GM18519 (cell line): ENCODE measurements around the gene FANCC.
"Not testable (repeated sequence)": the region's sequence is repeated elsewhere in the genome, so short reads cannot be mapped to it uniquely, and the experiment has no call there.

Experiments used
- ATAC-seq: cut with Tn5 transposase; IDR thresholded peaks from one replicate; pipeline ENCODE4 v1.9.1; 2021; ENCODE audit warnings: mild to moderate bottlenecking, moderate library complexity; ENCODE audit not compliant: unreplicated experiment, low FRiP score

Gene FANCC

GRCh38 chr9:95284162-95285080, 33.1 kb downstream of the FANCC start:
- ATAC-seq, result no peak

- no peak for ATAC-seq
These were observed 33.8 kb downstream of the FANCC start for GRCh38 chr9:95283673-95284072.

- no peak for ATAC-seq
These were observed 35.2 kb downstream of the FANCC start for GRCh38 chr9:95282332-95282731.

GRCh38 chr9:95280745-95281144, 36.8 kb downstream of the FANCC start:
- no peak for ATAC-seq

- no peak for ATAC-seq
These were observed 40.0 kb downstream of the FANCC start for GRCh38 chr9:95277509-95277908.

DNA sequence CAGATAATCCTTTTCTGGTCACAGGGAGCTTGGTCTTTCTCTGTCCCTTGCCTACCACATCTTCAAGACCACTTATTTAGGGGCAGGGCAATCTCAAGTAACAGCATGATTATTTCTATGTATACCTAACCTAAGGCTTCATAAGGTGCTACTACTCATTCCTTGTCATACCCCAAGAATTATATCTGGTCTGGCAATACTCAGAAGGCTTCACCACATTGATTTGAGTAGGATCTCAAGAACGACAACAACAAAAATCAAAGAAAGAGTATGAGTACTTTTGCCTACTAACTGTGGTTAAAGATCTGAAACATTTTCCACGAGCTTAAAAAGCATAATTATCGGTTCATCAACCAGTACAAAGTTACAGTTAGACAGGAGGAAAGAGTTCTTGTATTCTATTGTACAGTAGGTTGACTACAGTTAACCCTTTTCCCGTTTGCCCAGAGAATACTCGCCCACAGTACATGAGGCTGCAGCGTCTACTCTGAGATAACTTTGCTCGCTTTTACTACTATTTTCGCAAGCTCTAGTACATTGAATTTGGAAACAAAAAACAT, 41.0 kb downstream of the FANCC start:
- ATAC-seq, result no peak

- not testable (repeated sequence) for ATAC-seq
These were observed 43.3 kb downstream of the FANCC start for GRCh38 chr9:95274160-95274559.

GRCh38 chr9:95273369-95274022, 44.0 kb downstream of the FANCC start:
- ATAC-seq, result no peak

- no peak for ATAC-seq
These were observed 44.7 kb downstream of the FANCC start for GRCh38 chr9:95272830-95273229.

DNA sequence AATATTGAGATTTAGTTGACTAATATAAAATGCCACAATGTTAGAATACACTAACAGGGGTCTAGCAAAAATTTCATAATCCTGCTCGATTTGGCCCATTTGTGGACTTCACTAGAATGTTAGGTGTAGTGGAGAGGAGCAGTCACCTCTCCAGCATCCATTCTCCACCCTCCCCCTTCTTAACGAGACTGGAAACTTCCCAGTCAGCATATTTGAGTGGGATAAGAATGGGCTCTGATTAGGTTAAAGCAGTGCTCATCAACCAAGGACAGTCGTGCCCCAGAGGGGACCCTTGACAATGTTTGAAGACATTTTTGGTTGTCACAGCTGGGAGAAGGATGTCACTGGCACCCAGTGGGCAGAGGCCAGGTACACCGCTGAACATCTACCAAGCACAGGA, 46.7 kb downstream of the FANCC start:
- no peak for ATAC-seq

DNA sequence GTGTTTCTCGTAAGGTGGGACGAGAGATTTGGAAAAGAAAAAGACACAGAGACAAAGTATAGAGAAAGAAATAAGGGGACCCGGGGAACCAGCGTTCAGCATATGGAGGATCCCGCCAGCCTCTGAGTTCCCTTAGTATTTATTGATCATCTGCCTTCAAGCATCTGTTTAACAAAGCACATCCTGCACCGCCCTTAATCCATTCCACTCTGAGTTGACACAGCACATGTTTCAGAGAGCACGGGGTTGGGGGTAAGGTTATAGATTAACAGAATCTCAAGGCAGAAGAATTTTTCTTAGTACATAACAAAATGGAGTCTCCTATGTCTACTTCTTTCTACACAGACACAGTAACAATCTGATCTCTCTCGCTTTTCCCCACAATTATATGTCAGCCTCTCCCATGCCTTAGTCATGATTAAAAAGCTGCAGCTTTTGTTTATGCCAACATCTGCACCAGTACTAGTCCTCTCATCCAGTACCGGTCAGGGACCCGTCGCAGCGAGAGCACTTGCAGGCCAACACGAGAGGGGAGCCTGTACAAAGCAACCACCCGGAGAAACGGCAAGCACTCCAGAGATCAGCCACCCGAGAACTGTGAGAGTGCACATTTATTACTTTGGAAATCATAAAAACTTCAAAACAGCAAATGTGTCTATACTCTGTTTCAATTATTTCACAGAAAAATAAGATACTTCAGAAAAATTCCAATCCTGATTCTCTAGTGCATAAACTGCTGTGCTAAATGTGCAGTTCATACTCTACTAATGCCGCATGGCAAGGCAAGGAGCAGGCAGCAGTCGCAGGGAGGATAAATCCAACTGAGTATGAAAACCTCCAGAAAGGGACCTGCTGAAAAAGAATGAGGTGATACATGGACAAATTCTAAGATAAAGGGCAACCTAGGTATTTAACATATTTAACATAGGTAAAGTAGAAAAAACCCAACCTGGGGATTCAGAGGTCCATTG, 47.4 kb downstream of the FANCC start:
- ATAC-seq, result not testable (repeated sequence)

GRCh38 chr9:95268681-95269080, 48.8 kb downstream of the FANCC start:
- ATAC-seq, result no peak

GRCh38 chr9:95266649-95267048, 50.9 kb downstream of the FANCC start:
- ATAC-seq, result no peak

DNA sequence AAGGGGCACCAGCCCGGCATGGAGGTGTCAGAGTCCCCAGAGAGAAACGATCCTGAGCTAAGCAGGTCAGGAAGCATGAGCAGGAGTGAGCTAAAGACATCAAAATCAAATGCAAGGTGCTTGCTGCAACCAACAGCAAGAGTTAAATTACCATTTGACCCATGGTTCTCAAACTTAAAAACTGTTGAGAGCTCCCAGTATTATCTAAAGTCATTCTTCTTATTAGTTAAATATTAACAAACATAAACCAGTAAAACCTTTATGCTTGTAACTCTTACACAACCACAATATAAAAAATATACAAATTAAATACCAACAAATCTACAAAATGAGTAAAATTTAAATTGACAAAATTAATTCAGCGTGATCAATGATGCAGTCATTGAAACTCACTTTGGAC, 51.5 kb downstream of the FANCC start:
- no peak for ATAC-seq

- no peak for ATAC-seq
These were observed 52.4 kb downstream of the FANCC start for GRCh38 chr9:95264954-95265615.

DNA sequence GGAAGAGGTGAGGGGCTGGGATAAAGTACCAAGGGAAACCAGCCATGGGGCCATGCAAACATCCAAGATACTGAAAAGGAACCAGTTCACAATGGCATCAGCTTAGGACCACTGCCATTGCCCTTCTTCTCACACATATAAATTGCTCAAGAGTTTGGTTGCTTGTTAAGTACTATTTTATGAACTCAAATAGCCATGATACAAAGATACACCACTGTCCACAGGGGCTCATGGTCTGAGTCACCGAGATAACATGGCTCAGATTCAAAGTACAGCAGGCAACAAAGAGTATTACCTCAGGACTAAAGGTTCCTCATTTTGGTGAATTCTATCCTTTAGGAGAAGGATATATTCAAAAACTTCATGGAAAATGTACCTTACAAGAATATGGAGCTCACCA, 55.6 kb downstream of the FANCC start:
- no peak for ATAC-seq

DNA sequence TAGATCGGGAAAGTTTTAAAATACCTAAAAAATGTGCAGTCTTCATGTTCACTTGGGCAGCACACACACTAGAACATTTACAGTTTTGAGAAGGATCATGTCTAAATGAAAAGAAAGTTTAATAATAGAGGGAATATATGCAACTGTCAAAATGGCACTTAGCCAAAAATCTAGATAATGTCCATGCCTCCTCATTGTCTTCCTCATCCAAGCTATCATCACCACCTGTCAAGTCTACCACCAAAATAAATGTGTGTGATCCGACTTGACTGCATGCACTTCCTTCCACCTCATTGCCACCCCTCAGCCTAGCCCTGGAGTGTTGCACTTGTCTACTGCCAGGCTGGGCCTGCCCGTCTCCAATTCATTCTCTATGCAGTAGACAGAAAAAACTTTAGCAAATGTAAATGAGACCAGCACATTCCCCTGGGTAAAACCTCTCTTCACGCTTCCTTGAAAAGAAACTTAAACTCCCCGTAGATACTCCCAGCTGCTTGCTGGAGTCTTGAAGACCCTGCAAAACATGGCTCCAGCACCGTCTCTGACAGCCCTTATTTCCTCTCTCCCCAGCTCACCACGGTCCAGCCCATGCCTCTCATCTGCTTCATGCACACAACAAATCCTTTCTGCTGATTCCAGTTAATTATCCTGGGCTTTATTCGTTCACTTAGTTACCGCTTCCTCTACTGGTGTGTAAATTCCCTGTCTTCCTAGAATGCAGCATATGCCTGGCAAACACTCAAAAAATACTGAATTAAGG, 66.9 kb downstream of the FANCC start:
- no peak for ATAC-seq

DNA sequence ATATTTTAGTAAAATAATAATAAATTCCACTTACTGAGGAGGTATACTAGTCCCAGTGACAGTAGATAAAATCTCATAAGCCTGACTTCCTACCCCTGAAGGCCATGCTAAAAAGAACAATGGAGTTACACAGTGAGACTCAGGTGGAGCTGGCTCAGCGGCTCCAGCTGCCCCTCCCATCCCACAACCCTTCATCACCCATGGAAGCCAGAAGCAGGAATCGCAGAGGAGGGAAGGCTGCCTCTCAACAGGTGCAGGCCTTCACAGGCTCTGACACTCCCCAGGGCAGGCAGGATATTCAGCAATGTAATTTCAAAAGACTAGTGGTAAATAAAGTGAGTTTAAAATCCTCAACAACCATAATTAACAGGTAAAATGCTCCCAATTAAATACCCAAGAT, 67.5 kb downstream of the FANCC start:
- ATAC-seq, result no peak

- ATAC-seq, result no peak
These were observed 71.0 kb downstream of the FANCC start for GRCh38 chr9:95246547-95246946.
